ENCODE results near the gene S100P. TPM values are rescaled to one million over a fixed set of nuclear protein-coding genes. Genes with fewer than 3 reads are reported as not detected.
A peak's percentile ranks its signal among the peaks of the same experiment; 100 is the strongest.

The S100P gene
- total RNA-seq, 1 experiment from 2014 or later: 0.45 TPM

GRCh38 chr4:6688879-6689505 is 4.7 kb upstream of the S100P start:
- TF ChIP-seq CTCF (conservative IDR thresholded peaks at IDR 0.05; ENCODE audit: low read depth, low read length): no peak
- TF ChIP-seq EZH2 (IDR thresholded peaks at IDR 0.05; ENCODE audit: borderline replicate concordance, low read depth, low read length, poor library complexity, severe bottlenecking): no peak
- Histone ChIP-seq H3K9me3 (ENCODE audit: low read depth, low read length, poor library complexity, severe bottlenecking) (no peaks in the 10 kb centered on the region), H3K27ac (ENCODE audit: low read depth, low read length, poor library complexity, severe bottlenecking) (no peak overlapping the region), H3K4me3 (ENCODE audit: low read depth, low read length, poor library complexity, severe bottlenecking) (no peak overlapping the region), H3K36me3 (ENCODE audit: insufficient read depth, low read length, poor library complexity, severe bottlenecking) (no peaks in the 10 kb centered on the region), H3K4me1 (ENCODE audit: insufficient read depth, low read length, poor library complexity, severe bottlenecking) (no peaks in the 10 kb centered on the region), H3K27me3 (replicated peaks; ENCODE audit: insufficient read depth, low read depth, low read length, poor library complexity) (no peaks in the 10 kb centered on the region)
- BruUV-seq (replicated peaks): no TSS peak
- peak; percentile 74 for DNase-seq (ENCODE audit: low spot score)
- intact Hi-C loops (cut with micrococcal nuclease; ENCODE audit: unreplicated experiment): no loop called here
- ChIA-PET CTCF (no interaction called here), POLR2A (ENCODE audit: low non-redundant PET) (no interaction called here)

GRCh38 chr4:6689506-6689960 is 4.1 kb upstream of the S100P start:
- no peak for DNase-seq (ENCODE audit: low spot score)
- intact Hi-C loops (cut with micrococcal nuclease; ENCODE audit: unreplicated experiment): no loop called here
- H3K27me3 ChIP-seq (replicated peaks; ENCODE audit: insufficient read depth, low read depth, low read length, poor library complexity): no peaks in the 10 kb centered on the region
- TF ChIP-seq CTCF (conservative IDR thresholded peaks at IDR 0.05; ENCODE audit: low read depth, low read length) (no peak), EZH2 (IDR thresholded peaks at IDR 0.05; ENCODE audit: borderline replicate concordance, low read depth, low read length, poor library complexity, severe bottlenecking) (no peak)
- ChIA-PET CTCF (no interaction called here), POLR2A (ENCODE audit: low non-redundant PET) (no interaction called here)
- no peaks in the 10 kb centered on the region for H3K4me1 ChIP-seq (ENCODE audit: insufficient read depth, low read length, poor library complexity, severe bottlenecking)
- no peaks in the 10 kb centered on the region for H3K9me3 ChIP-seq (ENCODE audit: low read depth, low read length, poor library complexity, severe bottlenecking)
- H3K36me3 ChIP-seq (ENCODE audit: insufficient read depth, low read length, poor library complexity, severe bottlenecking): no peaks in the 10 kb centered on the region
- H3K27ac ChIP-seq (ENCODE audit: low read depth, low read length, poor library complexity, severe bottlenecking): no peak overlapping the region
- BruUV-seq (replicated peaks): no TSS peak
- no peak overlapping the region for H3K4me3 ChIP-seq (ENCODE audit: low read depth, low read length, poor library complexity, severe bottlenecking)

- ChIA-PET POLR2A (ENCODE audit: low non-redundant PET) (no interaction called here), CTCF (no interaction called here)
- no peak overlapping the region for H3K27ac ChIP-seq (ENCODE audit: low read depth, low read length, poor library complexity, severe bottlenecking)
- H3K4me3 ChIP-seq (ENCODE audit: low read depth, low read length, poor library complexity, severe bottlenecking): no peak overlapping the region
- DNase-seq (ENCODE audit: low spot score): no peak
- H3K36me3 ChIP-seq (ENCODE audit: insufficient read depth, low read length, poor library complexity, severe bottlenecking): no peaks in the 10 kb centered on the region
- intact Hi-C loops (cut with micrococcal nuclease; ENCODE audit: unreplicated experiment): no loop called here
- TF ChIP-seq CTCF (conservative IDR thresholded peaks at IDR 0.05; ENCODE audit: low read depth, low read length): no peak
- TF ChIP-seq EZH2 (IDR thresholded peaks at IDR 0.05; ENCODE audit: borderline replicate concordance, low read depth, low read length, poor library complexity, severe bottlenecking): no peak
- BruUV-seq (replicated peaks): no TSS peak
- no peaks in the 10 kb centered on the region for H3K9me3 ChIP-seq (ENCODE audit: low read depth, low read length, poor library complexity, severe bottlenecking)
- no peaks in the 10 kb centered on the region for H3K4me1 ChIP-seq (ENCODE audit: insufficient read depth, low read length, poor library complexity, severe bottlenecking)
- no peaks in the 10 kb centered on the region for H3K27me3 ChIP-seq (replicated peaks; ENCODE audit: insufficient read depth, low read depth, low read length, poor library complexity)
These were observed 1.3 kb upstream of the S100P start for GRCh38 chr4:6692379-6692778.

Measured in A673 (cell line).